SU-DHL-6 (cell line): ENCODE results near the gene SYPL1.
A peak's percentile ranks its signal among the peaks of the same experiment; 100 is the strongest.

Experiments
- H2AFZ ChIP-seq: fragments of 200-600 bp; sonication (generic); 2 replicates; pipeline ENCODE4 v1.6.1; 2014; ENCODE audit warnings: low read depth, mild to moderate bottlenecking, moderate library complexity, mixed read lengths, antibody characterized with exemption, low read length; ENCODE audit not compliant: severe bottlenecking
- H3F3A ChIP-seq: fragments of 200-600 bp; shearing (Covaris generic); 2 replicates; pipeline ENCODE4 v1.6.0; 2016; ENCODE audit warnings: antibody characterized with exemption, mild to moderate bottlenecking; ENCODE audit not compliant: insufficient read depth
- H3K27ac ChIP-seq: fragments of 200-600 bp; sonication (generic); 2 replicates; pipeline ENCODE4 v1.5.1; 2016; ENCODE audit warnings: low read depth, mild to moderate bottlenecking, low read length, moderate library complexity, mixed read lengths
- H3K27me3 ChIP-seq: fragments of 200-600 bp; sonication (generic), shearing (Covaris generic); 2 replicates; pipeline ENCODE4 v1.6.0; 2014; ENCODE audit warnings: mild to moderate bottlenecking, low read length
- H3K36me3 ChIP-seq: fragments of 200-600 bp; sonication (generic); 2 replicates; pipeline ENCODE4 v1.6.1; 2014; ENCODE audit warnings: mild to moderate bottlenecking, low read length, mixed read lengths
- H3K4me2 ChIP-seq: fragments of 300-600, 200-600 bp; shearing (Covaris generic), sonication (generic); 2 replicates; pipeline ENCODE4 v1.6.0; 2014; ENCODE audit warnings: low read length, low read depth, mild to moderate bottlenecking; ENCODE audit not compliant: poor library complexity, severe bottlenecking
- H3K4me3 ChIP-seq: fragments of 200-600 bp; sonication (generic); 2 replicates; pipeline ENCODE4 v1.5.1; 2014; ENCODE audit warnings: antibody characterized with exemption, low read length, mild to moderate bottlenecking, mixed read lengths; ENCODE audit not compliant: insufficient read depth, poor library complexity, severe bottlenecking
- H3K79me2 ChIP-seq: fragments of 200-600 bp; sonication (generic); 2 replicates; pipeline ENCODE4 v1.6.1; 2014; ENCODE audit warnings: mild to moderate bottlenecking, low read length, moderate library complexity; ENCODE audit not compliant: insufficient read depth
- H3K9ac ChIP-seq: fragments of 200-600 bp; sonication (generic); 2 replicates; pipeline ENCODE4 v1.7.0; 2014; ENCODE audit warnings: mild to moderate bottlenecking, low read length
- H3K9me2 ChIP-seq: fragments of 200-600 bp; sonication (generic); replicated peaks from 2 replicates; pipeline ENCODE4 v1.6.1; 2014; ENCODE audit warnings: low read length; ENCODE audit not compliant: insufficient read depth
- H3K9me3 ChIP-seq: fragments of 200-600 bp; sonication (generic); 2 replicates; pipeline ENCODE4 v1.6.1; 2014; ENCODE audit warnings: low read length, mixed read lengths; ENCODE audit not compliant: insufficient read depth
- H4K20me1 ChIP-seq: fragments of 200-600 bp; sonication (generic); 2 replicates; pipeline ENCODE4 v1.6.1; 2014; ENCODE audit warnings: low read depth, mild to moderate bottlenecking, antibody characterized with exemption, low read length, moderate library complexity, mixed read lengths
- CTCF ChIP-seq: fragments of 200-600 bp; sonication (generic); IDR thresholded peaks from one replicate; pipeline ENCODE4 v1.5.1; 2017; ENCODE audit warnings: antibody characterized with exemption, mild to moderate bottlenecking, low read length, moderate library complexity; ENCODE audit not compliant: insufficient read depth, poor library complexity, severe bottlenecking
- EZH2phosphoT487 ChIP-seq: fragments of 200-600 bp; sonication (generic), shearing (Covaris generic); conservative IDR thresholded peaks from 2 replicates; pipeline ENCODE4 v1.6.1; 2018; ENCODE audit warnings: mild to moderate bottlenecking, antibody characterized with exemption, low read length, moderate library complexity, mixed read lengths

Gene SYPL1

DNA sequence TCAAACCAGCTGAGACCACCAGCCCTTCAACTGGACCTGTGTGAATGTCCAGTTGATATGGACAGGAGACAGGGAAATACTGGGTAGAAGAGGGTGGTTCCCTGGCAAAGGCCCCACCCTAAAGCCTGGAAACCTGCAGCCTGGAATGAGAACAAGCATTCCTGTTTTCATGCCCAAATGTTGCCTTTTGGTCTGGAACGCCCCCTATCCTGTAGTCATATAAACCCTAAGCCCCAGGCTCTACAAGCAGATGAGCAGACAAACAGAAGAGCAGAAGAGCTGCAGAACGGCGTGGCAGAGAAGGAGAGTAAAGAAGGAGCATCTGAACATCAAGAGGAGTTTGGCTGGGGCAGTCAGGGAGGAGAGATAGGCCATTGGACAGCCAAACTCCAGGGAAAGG, 38.4 kb downstream of the SYPL1 start:
- Histone ChIP-seq H3K27me3 (no peaks in the 10 kb centered on the region), H3K4me3 (peak overlapping the region; percentile 30), H3K9me3 (no peaks in the 10 kb centered on the region), H3K4me2 (peak overlapping the region; percentile 65), H3K36me3 (no peaks in the 10 kb centered on the region), H3F3A (peaks cover 87% of the 10 kb centered on the region), H3K79me2 (peaks cover 8% of the 10 kb centered on the region; the same call in 1 of the 2 replicates), H2AFZ (no peak overlapping the region), H3K27ac (peak overlapping the region; percentile 97), H3K9me2 (no peaks in the 10 kb centered on the region), H3K9ac (peak overlapping the region; percentile 71), H4K20me1 (no peaks in the 10 kb centered on the region)
- TF ChIP-seq EZH2phosphoT487, result no peak
- TF ChIP-seq CTCF, result peak; percentile 26

DNA sequence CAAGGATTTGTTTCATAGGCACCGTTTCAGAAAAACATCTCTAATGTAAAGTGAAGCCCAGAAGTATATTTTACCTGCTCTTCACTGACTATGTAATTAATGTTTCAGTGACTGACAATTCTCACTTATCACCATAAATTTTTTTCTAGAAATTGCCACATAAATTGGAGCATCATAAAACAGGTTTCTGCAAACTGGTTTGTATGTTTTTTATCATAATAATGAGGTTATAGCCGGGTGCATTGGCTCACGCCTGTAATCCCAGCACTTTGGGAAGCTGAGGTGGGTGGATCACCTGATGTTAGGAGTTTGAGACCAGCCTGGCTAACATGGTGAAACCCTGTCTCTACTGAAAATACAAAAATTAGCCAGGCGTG, 39.4 kb downstream of the SYPL1 start:
- H3K79me2 ChIP-seq, result peaks cover 8% of the 10 kb centered on the region; the same call in 1 of the 2 replicates
- no peak for TF ChIP-seq EZH2phosphoT487
- H3K27ac ChIP-seq, result peak overlapping the region; percentile 97
- H3K36me3 ChIP-seq, result no peaks in the 10 kb centered on the region
- peak overlapping the region; percentile 71 for H3K9ac ChIP-seq
- H3K9me3 ChIP-seq, result no peaks in the 10 kb centered on the region
- H3F3A ChIP-seq, result peaks cover 96% of the 10 kb centered on the region
- no peak overlapping the region for H3K4me3 ChIP-seq
- H3K9me2 ChIP-seq, result no peaks in the 10 kb centered on the region
- H2AFZ ChIP-seq, result no peak overlapping the region
- H3K27me3 ChIP-seq, result no peaks in the 10 kb centered on the region
- peak overlapping the region; percentile 65 for H3K4me2 ChIP-seq
- no peaks in the 10 kb centered on the region for H4K20me1 ChIP-seq

GRCh38 chr7:106071999-106072714, 40.0 kb downstream of the SYPL1 start:
- Histone ChIP-seq H3K27me3 (no peaks in the 10 kb centered on the region), H3K4me3 (no peak overlapping the region), H3K4me2 (peak overlapping the region; percentile 65), H3K9me2 (no peaks in the 10 kb centered on the region), H3K36me3 (no peaks in the 10 kb centered on the region), H3K9ac (peak overlapping the region; percentile 71), H3K27ac (peak overlapping the region; percentile 97), H3F3A (peaks cover 96% of the 10 kb centered on the region), H2AFZ (no peak overlapping the region), H3K9me3 (no peaks in the 10 kb centered on the region), H4K20me1 (no peaks in the 10 kb centered on the region), H3K79me2 (peaks cover 8% of the 10 kb centered on the region; the same call in 1 of the 2 replicates)
- TF ChIP-seq CTCF (no peak), EZH2phosphoT487 (no peak)

DNA sequence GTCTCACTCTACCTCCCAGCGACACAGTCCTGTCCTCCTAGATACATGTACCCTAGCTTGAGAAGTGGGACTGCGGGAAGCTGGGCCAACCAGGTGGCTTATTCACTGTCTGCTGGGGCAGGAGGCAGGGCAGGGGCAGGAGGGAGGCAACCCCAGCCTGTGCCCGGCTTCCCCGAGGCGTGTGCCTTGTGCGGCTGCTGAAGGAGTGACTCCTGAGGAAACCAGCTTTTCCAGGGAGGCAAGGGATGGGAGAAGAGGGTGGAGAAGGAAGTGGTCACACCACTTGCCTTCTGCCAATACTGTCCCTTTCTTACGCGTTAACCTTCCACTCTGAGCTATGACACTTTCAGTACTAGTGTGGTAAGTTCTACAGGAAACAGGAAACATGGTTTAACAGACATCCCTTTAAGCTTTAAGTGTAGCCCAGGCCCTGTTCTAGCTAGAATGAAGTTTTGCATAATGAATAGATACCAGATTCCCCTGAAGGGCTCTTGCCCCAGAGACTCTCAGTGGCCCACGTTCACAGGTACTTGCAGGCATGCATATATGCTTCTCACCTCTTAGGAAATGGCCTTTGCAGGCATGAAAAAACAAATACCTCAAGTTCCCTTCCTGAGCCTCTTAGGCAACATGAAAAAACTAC, 40.6 kb downstream of the SYPL1 start:
- Histone ChIP-seq H3K4me3 (peak overlapping the region; percentile 20), H3K27ac (peak overlapping the region; percentile 97), H3K9me3 (no peaks in the 10 kb centered on the region), H3K9me2 (no peaks in the 10 kb centered on the region), H3K36me3 (no peaks in the 10 kb centered on the region), H4K20me1 (no peaks in the 10 kb centered on the region), H2AFZ (no peak overlapping the region), H3K27me3 (no peaks in the 10 kb centered on the region), H3F3A (peaks cover 96% of the 10 kb centered on the region), H3K9ac (peak overlapping the region; percentile 71), H3K79me2 (peaks cover 8% of the 10 kb centered on the region; the same call in 1 of the 2 replicates), H3K4me2 (peak overlapping the region; percentile 65)
- no peak for TF ChIP-seq EZH2phosphoT487
- TF ChIP-seq CTCF, result no peak
